GM12864 (cell line): Measurements from ENCODE around the gene CATSPER3.

Experiments used
- DNase-seq: peaks from one replicate; pipeline ENCODE4 v3.0.0-alpha.2; 2011; ENCODE audit warnings: low read depth
- H3K4me3 ChIP-seq: 2 replicates; pipeline ENCODE4 v1.5.1; 2011; ENCODE audit warnings: mild to moderate bottlenecking, low read depth, low read length, control low read depth
- TF ChIP-seq, protein P1 (sequence below): IDR thresholded peaks from 2 replicates; pipeline ENCODE4 v1.5.1; 2011; ENCODE audit warnings: low read depth, mild to moderate bottlenecking, moderate library complexity, low read length, control low read depth, inconsistent platforms; ENCODE audit errors: missing control alignments

The CATSPER3 gene

DNA sequence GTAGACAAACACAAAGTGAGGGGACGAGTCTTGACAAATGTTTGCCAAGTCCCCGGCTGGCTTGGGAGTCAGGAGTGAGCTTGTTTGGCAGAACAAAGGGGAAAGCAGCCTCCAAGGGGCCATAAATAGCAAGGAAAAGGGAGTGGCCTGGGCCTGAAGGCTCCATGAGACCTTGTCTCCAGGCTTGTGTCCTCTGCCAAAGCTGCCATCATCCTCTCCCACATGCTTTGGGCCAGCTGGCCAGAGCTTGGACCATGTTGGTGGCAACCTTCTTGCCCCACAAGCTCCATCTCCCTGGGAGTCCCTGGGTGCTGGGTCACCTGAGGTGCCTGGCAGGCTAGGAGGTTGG lies 79.6 kb downstream of the CATSPER3 start:
- TF ChIP-seq, protein P1, sequence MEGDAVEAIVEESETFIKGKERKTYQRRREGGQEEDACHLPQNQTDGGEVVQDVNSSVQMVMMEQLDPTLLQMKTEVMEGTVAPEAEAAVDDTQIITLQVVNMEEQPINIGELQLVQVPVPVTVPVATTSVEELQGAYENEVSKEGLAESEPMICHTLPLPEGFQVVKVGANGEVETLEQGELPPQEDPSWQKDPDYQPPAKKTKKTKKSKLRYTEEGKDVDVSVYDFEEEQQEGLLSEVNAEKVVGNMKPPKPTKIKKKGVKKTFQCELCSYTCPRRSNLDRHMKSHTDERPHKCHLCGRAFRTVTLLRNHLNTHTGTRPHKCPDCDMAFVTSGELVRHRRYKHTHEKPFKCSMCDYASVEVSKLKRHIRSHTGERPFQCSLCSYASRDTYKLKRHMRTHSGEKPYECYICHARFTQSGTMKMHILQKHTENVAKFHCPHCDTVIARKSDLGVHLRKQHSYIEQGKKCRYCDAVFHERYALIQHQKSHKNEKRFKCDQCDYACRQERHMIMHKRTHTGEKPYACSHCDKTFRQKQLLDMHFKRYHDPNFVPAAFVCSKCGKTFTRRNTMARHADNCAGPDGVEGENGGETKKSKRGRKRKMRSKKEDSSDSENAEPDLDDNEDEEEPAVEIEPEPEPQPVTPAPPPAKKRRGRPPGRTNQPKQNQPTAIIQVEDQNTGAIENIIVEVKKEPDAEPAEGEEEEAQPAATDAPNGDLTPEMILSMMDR: no peak
- DNase-seq: no peak

DNA sequence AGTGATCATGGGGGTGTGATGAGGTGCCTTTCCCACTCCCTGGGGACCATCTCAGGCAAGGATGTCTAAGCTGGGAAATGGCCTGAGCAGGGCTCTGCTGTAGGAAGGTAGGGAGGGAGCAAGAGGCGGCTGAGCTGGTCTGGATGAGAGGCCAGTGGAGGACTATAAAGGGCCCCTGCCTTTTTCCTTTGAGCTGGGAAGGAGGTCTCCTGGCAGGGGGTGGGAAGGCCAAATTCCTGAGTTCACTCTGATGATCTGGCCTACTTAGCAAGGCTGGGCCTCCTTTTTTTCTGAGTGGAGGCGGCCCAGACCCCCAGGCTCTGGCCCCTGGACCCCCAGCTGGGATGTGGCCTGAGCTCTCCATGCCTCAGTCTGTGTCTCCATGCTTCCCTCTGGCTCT lies 80.6 kb downstream of the CATSPER3 start:
- DNase-seq: no peak
- H3K4me3 ChIP-seq: no peak overlapping the region
- TF ChIP-seq, protein P1: no peak

More for the DNA sequence above, 79.6 kb downstream of the CATSPER3 start:
- H3K4me3 ChIP-seq: no peak overlapping the region

DNA sequence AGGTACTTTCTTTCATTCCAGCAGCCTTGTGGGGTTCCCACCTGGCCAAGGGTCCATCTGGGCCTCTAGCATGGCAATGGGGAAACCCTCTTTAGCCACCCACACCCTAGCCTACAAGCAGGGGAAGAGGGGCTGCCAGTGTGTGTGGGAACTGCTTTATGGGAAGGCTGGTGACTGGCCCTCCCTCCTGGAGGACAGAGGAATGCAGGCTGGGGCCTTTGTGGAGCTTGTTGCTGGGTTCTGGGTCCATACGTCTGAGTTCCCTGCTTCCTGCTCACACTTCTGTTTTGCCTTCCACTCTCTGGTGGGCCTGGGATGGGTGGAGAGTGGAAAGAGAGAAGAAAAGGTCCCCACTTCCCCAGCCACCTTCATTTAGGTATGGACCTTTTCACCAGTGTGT lies 81.2 kb downstream of the CATSPER3 start:
- H3K4me3 ChIP-seq: no peak overlapping the region
- DNase-seq: no peak
- TF ChIP-seq, protein P1: no peak

- H3K4me3 ChIP-seq: no peak overlapping the region
- DNase-seq: no peak
- TF ChIP-seq, protein P1: no peak
These were observed 82.6 kb downstream of the CATSPER3 start for GRCh38 chr5:135050244-135050767.

DNA sequence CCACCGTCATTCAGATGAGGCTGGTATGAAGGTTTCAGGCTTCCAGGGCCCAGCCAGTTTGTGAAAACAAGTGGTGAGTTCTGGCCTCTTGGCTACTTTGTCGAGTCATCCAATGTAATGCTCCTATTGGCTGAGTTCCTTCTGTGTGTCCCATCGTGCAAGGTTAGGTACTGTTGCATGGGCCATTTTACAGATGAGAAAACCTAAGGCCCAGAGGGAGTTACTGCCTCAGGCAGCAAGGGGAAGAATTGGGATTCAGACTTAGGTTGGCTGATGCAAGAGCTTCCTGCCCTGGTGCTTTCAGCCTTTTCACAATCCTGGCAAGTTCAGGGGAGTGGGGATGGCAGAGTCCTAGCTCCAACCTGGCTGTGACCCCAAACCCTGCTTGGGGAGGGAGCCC lies 83.7 kb downstream of the CATSPER3 start:
- H3K4me3 ChIP-seq: no peak overlapping the region
- TF ChIP-seq, protein P1: no peak
- no peak for DNase-seq

DNA sequence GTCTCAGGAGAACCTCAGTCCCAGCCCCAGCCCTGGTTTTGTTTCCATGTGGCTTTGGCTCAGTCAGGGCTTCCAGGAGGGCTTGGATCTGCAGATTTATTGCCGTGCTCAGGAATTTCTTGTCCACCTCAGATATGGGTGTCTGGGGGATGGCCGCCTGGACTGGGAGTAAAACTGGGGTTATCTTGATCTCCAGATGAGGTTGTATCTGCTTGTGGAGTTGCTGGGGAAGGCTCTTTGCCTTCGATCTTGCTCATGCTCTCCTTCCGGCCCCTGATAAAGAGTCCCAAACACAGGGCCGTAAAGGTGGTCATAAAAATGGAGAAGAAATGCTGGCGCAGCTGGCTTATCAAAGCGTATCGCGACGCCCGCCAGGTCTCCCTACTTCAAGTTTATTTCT lies 84.2 kb downstream of the CATSPER3 start:
- no peak overlapping the region for H3K4me3 ChIP-seq
- TF ChIP-seq, protein P1: no peak
- no peak for DNase-seq

DNA sequence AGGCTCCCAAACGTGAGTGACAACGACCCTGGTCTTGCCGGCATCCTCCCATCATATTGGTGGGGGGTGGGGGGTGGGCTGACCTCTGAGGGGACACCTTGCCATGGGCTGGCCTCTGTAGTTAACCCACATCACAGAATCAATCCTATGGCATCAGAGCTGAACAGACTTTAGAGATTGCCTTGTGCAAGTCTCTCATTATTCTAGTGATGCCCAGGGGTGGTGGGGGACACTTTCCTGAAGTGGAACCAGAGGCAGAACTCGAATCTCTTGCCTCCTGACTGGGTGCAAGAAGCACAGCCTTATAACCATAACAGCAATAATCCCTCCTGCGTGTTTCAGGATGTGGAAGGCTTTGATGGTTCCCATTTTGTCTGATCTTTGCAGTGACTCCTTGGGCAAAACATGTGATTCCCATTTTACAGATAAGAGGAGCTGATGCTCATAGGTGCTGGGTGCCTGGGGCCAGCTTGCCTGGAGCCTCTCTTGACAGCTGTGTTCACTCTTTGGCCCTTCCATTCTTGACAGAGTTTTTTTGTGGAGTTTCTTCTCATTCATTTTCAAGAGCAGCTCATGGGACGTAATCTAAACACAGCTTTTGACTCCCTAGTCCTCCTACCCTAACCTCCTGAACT lies 84.9 kb downstream of the CATSPER3 start:
- H3K4me3 ChIP-seq: no peak overlapping the region
- TF ChIP-seq, protein P1: no peak
- DNase-seq: no peak
